HG03196 (cell line): Measurements from ENCODE around the gene YDJC.
"Not testable (repeated sequence)": the region's sequence is repeated elsewhere in the genome, so short reads cannot be mapped to it uniquely, and the experiment has no call there.

Experiments used
- ATAC-seq: cut with Tn5 transposase; IDR thresholded peaks from one replicate; pipeline ENCODE4 v1.9.1; 2021; ENCODE audit not compliant: unreplicated experiment

YDJC gene

DNA sequence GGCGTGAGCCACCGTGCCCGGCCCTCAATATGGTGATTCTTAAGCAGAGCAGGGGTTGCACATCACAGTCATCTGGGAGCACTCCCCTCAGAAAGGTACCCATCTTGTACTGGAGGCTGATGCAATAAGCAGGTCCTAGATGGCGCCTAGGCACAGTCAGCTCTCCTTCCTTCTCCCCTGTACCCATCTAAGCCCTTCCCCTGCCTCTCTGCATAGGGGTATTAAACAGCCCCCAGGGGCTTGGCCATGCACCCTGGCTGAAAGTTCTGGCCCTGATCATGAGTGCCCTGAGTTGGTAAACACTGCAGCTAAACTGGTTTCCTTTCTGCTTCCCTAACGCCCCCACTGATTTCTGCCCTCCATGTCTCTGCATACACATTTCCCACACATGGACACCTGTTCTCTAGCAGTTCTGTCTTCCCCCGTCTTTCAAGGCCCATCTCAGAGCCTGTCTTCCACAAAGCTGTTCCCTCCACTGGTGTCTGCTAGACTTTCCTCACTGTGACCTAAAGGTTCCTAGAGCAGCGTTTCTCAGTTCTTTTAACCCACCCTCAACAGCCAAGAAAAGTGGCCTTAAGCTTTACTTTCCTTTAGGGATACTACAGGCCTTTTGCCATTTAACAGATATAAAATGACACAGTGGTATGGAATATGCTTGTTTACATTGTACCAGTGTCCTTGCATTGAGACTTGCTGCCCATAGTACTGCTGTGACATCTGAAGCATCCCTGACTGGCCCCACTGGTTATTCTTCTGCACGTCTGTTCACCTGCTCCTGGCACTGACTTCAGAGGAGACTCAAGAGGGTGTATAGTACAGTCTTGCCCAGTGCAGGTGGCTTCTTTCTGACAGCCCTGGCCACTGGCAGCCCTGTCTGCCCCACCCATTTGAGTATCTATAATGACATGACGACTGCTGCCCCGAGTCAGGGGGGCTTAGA is 46.8 kb downstream of the YDJC start:
- ATAC-seq = no peak

DNA sequence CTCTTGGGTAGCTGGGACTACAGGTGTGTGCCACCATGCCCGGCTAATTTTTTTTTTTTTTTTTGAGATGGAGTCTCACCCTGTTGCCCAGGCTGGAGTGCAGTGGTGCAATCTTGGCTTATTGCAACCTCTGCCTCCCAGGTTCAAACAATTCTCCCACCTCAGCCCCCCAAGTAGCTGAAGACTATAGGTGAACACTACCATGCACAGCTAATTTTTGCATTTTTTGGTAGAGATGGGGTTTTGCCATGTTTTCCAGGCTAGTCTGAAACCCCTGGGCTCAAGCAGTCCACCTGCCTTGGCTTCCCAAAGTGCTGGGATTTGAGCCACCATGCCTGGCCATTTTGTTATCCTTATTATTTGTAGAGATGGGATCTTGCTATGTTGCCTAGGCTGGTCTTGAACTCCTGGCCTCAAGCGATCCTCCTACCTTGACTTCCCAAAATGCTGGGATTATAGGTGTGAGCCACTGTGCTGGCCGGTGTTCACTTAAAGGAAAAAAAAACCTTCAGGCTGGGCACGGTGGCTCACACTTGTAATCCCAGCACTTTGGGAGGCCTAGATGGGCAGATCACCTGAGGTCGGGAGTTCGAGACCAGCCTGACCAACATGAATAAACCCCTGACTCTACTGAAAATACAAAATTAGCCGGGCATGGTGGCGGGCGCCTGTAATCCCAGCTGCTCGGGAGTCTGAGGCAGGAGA is 48.7 kb downstream of the YDJC start:
- ATAC-seq = not testable (repeated sequence)

DNA sequence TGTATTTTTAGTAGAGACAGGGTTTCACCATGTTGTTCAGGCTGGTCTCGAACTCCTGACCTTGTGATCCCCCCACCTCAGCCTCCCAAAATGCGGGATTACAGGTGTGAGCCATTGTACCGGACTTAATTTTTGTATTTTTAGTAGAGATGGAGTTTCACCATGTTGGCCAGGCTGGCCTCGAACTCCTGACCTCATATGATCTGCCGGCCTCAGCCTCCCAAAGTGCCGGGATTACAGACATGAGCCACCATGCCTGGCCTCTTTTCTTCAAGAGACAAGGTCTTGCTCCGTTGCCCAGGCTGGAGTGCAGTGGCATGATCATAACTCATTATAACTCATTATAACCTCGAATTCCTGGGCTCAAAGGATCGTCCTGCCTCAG is 49.2 kb downstream of the YDJC start:
- not testable (repeated sequence) for ATAC-seq

DNA sequence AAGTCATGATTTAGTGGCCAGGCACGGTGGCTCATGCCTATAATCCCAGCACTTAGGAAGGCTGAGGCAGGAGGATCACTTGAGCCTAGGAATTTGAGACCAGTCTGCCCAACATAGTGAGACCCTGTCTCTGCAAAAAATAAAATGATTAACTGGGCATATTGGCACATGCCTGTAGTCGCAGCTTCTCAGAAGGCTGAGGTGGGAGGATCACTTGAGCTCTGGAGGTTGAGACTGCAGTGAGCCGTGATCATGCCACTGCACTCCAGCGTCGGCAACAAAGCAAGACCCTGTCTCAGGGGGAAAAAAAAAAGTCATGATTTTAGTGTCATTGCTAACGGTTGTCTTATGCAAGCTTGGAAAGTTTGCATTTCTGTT is 50.4 kb downstream of the YDJC start:
- no peak for ATAC-seq
